Activated CD8-positive, alpha-beta memory T cell treated with anti-CD3 and anti-CD28 coated beads, Interleukin-2, amount 50 U/mL, for 4 hours (primary cell): ENCODE data around the gene PRELID1.
A peak's percentile ranks its signal among the peaks of the same experiment; 100 is the strongest.
"Not testable (repeated sequence)": the region's sequence is repeated elsewhere in the genome, so short reads cannot be mapped to it uniquely, and the experiment has no call there.

Source experiments
- DNase-seq: peaks from one replicate; pipeline ENCODE4 v3.0.0-alpha.2; 2020

PRELID1 gene

DNA sequence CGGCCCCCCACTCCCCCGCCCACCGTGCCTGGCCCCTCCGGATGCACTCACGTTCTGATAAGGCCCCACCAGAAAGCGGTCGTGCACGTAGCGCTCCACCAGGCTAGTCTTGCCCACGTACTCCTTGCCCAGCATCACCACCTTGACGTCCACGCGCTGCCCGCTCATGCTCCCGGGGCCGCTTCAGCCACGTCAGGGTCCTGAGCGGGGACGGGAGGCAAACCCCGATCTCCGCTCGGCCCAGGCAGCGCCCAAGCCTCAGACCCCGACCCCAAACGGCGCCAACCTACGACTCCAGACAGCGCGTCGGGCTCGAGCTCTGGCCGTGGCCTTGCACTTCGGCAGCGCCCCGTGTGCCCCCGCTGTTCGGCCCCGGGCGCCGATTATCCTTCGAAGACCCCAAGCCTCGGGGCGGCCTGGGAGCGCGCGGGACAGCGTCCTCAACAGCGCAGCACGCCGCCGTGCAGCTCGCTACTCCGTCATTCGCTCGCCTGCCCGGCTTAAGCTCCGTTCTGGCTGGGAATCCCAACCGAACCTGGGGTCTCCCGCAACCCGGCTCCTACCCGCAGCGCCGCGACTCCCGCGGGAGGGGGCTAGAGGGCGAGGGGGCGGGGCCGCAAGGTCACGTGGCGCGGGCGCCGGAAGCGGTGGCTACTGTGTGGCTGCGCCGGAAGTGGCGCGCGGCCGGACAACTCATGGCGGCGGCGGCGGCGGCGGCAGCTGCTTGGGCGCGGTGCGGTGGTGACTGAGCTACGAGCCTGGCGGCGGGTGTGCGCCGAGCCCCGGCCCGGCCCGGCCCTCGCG is at the start of gene PRELID1, which contains the start of gene RAB24:
TSS of gene PRELID1 (plus strand) at position 679 of the 804 bp plus-strand sequence. CDS start 187 bp downstream, outside the sequence.
TSS of gene RAB24 (minus strand) at position 599 of the 804 bp plus-strand sequence. CDS start at position 168, 431 bp downstream.
- peak; percentile 87 for DNase-seq

DNA sequence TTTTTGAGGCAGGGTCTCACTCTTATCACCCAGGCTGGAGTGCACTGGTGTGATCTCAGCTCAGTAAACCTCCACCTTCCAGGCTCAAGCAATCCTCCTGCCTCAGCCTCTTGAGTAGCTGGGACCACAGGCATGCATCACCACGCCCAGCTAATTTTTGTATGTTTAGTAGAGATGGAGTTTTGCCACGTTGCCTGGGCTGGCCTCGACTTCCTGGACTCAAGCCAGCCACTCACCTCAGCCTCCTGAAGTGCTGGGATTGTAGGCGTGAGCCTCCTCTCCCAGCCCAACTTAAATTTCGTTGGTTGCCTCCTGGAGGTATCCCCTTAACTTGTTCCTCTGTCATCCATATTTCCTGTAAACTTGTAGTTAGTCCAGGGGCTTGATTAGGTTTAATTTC is 47.3 kb upstream of the PRELID1 start:
- DNase-seq = no peak

DNA sequence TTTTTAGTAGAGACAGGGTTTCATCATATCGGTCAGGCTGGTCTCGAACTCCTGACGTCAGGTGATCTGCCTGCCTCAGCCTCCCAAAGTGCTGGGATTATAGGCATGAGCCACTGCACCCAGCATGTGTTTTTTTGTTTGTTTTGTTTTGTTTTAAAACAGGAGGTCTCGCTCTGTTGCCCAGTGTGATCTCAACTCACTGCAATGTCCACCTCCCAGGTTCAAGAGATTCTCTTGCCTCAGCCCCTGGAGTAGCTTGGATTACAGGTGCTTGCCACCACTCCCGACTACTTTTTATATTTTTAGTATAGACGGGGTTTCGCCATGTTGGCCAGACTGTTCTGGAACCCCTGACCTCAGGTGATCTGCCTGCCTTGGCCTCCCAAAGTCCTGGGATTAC is 44.9 kb upstream of the PRELID1 start:
- not testable (repeated sequence) for DNase-seq

DNA sequence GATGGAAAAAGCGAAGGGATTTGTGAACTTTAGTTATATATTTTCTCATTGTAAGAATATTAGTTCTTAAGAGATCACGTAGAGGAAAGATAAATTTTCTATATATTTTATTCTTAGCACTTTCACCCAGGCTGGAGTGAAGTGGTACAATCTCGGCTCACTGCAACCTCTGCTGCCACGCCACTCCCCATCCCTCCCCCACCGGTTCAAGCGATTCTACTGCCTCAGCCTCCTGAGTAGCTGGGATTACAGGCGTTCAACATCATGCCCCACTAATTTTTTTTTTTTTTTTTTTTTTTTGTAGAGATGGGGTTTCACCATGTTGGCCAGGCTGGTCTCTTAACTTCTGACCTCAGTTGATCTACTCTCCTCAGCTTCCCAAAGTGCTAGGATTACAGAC is 42.6 kb upstream of the PRELID1 start:
- DNase-seq = no peak

DNA sequence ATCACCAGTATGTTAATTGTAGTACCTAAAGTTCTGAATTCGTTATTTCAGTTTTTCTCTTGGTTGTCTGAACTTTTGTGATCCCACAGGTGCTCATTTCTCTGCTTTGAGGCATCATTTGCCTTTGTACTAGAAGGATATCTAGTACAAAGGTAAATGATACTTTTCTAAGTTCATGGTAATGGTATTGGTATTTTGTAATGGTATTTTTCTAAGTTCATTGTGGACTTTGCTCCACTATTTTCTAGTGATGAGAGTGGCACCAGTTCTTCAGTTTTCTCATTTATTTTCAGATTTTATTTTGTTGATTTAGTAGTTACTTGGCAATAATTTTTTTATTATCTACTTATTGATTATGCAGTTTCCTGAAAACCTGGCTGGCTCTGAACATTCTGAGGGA is 42.1 kb upstream of the PRELID1 start:
- DNase-seq = no peak

- no peak for DNase-seq
These were observed 39.4 kb upstream of the PRELID1 start for GRCh38 chr5:177264178-177264577.

GRCh38 chr5:177265395-177265794 is 38.2 kb upstream of the PRELID1 start:
- no peak for DNase-seq

GRCh38 chr5:177269232-177269895 is 34.2 kb upstream of the PRELID1 start:
- DNase-seq = no peak

DNA sequence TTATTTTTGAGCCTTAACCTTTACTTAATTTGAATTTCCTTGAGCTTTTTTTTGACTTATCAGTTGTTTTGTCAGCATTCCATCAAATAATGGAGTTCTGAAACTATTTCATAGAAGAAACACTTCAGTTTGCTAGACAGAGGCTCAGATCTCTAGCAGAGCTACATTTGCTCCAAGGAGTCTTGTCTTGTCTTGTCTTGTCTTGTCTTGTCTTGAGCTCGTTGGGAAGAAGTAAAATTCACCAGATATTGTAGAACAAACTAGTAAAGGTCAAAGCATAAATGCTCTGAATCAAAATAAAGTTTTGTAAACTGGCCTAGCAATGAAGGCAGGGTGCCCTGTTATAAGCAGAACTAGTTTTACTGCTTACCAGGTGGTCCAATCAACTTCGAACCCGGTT is 33.6 kb upstream of the PRELID1 start:
- DNase-seq = no peak

- no peak for DNase-seq
These were observed 32.9 kb upstream of the PRELID1 start for GRCh38 chr5:177270653-177271052.

- no peak for DNase-seq
These were observed 32.5 kb upstream of the PRELID1 start for GRCh38 chr5:177271113-177271512.

DNA sequence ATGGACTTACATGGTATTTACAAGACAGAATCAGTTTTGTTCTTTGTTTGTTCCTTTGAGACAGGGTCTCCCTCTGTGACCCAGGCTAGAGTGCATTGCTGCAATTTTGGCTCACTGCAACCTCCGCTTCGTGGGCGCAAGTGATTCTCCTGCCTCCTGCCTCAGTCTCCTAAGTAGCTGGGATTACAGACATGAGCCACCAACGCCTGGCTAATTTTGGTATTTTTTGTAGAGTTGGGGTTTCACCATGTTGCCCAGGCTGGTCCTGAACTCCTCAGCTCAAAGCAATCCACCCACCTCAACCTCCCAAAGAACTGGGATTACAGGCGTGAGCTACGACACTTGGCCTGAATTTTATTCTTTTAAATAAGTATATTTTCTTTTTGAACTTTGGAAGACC is 27.7 kb upstream of the PRELID1 start:
- no peak for DNase-seq

DNA sequence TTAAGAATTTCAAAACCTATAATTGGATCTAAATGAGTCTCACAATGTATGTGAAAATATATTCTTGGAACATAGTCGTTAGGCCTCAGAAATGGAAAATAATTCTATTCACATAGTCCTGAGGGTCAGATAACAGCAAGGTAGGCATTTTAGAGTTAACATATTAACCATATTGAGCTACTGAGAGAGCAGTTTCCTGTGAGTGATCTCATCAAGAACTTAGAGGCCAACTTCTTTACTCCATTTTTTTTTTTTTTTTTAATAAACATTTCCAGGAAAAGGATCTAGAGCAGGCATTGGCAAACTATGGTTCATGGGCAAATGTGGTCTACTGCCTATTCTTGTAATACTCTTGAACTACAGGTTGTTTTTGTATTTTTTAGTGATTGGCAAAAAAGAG is 26.7 kb upstream of the PRELID1 start:
- DNase-seq = no peak

- DNase-seq = no peak
These were observed 15.4 kb upstream of the PRELID1 start for GRCh38 chr5:177288191-177288590.

DNA sequence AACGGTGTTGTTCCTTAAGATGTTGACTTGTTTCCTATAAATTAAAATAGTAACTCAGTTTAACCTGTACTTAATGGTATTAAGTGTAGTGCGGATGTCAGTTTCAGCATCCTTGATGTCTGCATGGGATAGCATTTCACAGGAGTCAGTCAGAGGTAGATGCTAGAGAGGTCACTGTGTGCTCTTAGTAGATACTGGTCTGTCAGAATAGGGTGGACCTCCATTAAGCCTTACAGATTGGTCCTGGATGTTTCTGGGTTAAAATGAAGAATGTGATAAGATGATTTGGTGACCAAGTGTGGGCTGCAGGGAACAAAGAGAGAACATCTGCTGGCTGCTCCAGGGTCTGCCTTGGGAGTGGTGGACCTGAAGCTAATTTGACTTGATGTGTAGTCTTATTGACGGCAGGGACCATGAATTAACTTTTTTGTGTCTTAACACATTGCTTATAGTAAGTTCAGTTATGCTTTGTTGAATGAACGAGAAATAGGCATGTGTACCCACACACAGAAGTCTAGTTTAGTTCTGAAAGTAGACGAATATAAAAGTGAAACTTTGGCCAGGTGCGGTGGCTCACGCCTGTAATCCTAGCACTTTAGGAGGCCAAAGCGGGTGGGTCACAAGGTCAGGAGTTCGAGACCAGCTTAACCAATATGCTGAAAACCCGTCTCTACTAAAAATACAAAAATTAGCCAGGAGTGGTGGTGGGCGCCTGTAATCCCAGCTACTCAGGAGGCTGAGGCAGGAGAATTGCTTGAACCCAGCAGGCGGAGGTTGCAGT is 12.6 kb upstream of the PRELID1 start:
- DNase-seq = no peak

- no peak for DNase-seq
These were observed 11.9 kb upstream of the PRELID1 start for GRCh38 chr5:177291735-177292134.

DNA sequence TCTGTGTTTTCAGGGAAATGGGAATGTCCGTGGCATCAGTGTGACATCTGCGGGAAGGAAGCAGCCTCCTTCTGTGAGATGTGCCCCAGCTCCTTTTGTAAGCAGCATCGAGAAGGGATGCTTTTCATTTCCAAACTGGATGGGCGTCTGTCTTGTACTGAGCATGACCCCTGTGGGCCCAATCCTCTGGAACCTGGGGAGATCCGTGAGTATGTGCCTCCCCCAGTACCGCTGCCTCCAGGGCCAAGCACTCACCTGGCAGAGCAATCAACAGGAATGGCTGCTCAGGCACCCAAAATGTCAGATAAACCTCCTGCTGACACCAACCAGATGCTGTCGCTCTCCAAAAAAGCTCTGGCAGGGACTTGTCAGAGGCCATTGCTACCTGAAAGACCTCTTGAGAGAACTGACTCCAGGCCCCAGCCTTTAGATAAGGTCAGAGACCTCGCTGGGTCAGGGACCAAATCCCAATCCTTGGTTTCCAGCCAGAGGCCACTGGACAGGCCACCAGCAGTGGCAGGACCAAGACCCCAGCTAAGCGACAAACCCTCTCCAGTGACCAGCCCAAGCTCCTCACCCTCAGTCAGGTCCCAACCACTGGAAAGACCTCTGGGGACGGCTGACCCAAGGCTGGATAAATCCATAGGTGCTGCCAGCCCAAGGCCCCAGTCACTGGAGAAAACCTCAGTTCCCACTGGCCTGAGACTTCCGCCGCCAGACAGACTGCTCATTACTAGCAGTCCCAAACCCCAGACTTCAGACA is 9.6 kb upstream of the PRELID1 start:
- no peak for DNase-seq

GRCh38 chr5:177294632-177295031 is 9.0 kb upstream of the PRELID1 start:
- DNase-seq = no peak

DNA sequence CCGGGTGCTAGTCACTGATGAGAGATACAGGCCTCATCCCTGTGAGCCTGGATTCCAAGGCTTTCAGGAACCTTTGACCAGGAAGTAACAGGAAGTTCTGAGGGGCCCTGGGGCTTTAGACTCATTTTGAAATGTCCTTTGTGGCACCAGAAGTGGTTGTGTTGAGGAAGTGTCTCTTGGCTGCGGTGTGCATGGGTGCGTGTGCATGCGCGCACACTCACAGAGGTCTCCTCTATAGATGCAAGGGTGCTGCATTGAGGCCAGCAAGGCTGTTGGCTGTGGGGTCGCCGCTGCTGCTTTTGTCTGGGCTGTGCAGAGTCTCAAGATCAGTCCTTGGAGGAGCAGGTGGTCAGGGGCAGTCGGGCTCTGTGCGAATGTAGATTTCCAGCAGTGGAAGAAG is 7.7 kb upstream of the PRELID1 start:
- no peak for DNase-seq

DNA sequence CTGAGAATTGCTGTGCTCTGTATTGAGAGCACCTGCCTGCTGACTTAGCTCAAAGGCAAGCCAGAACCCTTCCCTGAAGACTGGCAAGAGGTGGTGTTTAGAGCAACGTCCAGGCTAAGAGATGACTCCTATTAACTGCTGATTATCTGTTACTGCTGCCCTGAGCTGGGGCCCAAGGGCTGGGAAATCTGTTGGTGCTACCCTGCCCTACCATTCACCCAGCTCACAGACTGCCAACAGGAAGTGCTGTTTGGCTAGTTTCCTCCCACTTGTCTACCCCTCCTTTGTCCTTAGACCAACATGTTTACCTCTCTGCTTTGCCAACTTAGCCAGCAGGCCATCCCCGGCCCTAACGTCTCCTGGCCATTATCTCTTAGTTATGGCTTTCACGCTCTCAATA is 7.0 kb upstream of the PRELID1 start:
- DNase-seq = no peak

- no peak for DNase-seq
These were observed 5.7 kb upstream of the PRELID1 start for GRCh38 chr5:177297922-177298321.

DNA sequence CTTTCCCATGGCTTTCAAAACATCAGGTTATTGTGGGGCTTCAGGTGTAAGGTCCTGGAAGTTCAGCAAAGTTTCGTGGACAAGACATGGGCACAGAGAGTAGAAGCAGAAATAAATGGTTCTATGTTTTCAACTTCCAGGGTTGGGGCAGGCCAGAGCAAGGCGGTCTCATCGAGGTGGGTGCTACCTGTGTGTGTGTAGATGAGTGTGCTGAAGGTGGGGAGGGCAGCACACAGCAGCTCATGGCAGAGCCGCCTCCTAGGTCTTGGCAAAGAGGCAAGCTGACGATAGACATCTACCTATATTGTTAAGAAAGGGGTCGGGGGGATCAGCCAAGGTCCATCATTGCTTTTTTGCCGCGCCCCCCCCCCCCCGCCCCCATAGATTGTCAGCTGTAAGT is 3.9 kb upstream of the PRELID1 start:
- no peak for DNase-seq
